ENCODE measurements around the gene ANKMY1. TPM values are rescaled to one million over a fixed set of nuclear protein-coding genes. Genes with fewer than 3 reads are reported as not detected.

The ANKMY1 gene
- total and polyA plus RNA-seq, 2 of the 8 experiments (the other 6 are each of a cell fraction or from before 2014, with no cell fraction given) = 4.5 to 4.8 TPM

- TF ChIP-seq HDAC6 (IDR thresholded peaks at IDR 0.05; ENCODE audit: low read depth, low read length) (no peak), JUND (IDR thresholded peaks at IDR 0.05; ENCODE audit: low read length) (no peak), SP4 (IDR thresholded peaks at IDR 0.05; ENCODE audit: low read length) (no peak), CBX8 (IDR thresholded peaks at IDR 0.05; ENCODE audit: borderline replicate concordance, low read depth, low read length) (no peak), GTF2F1 (IDR thresholded peaks at IDR 0.05; ENCODE audit: borderline replicate concordance, low read depth, low read length) (no peak)
- TF ChIP-seq, protein P1, sequence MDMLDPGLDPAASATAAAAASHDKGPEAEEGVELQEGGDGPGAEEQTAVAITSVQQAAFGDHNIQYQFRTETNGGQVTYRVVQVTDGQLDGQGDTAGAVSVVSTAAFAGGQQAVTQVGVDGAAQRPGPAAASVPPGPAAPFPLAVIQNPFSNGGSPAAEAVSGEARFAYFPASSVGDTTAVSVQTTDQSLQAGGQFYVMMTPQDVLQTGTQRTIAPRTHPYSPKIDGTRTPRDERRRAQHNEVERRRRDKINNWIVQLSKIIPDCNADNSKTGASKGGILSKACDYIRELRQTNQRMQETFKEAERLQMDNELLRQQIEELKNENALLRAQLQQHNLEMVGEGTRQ (IDR thresholded peaks at IDR 0.05; ENCODE audit: low read length) = no peak
Observed at GRCh38 chr2:240502430-240503121, 55.2 kb downstream of the ANKMY1 start (continued).
